Measurements from ENCODE around the gene NUDT16L1. TPM values are rescaled to one million over a fixed set of nuclear protein-coding genes. Genes with fewer than 3 reads are reported as not detected.

NUDT16L1 gene
- total RNA-seq, 1 donor from 2014 or later, result 51.7 TPM

GRCh38 chr16:4689864-4690704 lies 3.3 kb upstream of the NUDT16L1 start:
- intact Hi-C loops (cut with micrococcal nuclease), result no loop called here
- DNase-seq (no peak), ATAC-seq (no peak)

- no peak for DNase-seq
- ATAC-seq, result no peak
- intact Hi-C loops (cut with micrococcal nuclease), result no loop called here
Measured at GRCh38 chr16:4690946-4691665, 2.3 kb upstream of the NUDT16L1 start.

GRCh38 chr16:4691666-4692412 lies 1.5 kb upstream of the NUDT16L1 start:
- no peak for DNase-seq
- no peak for ATAC-seq
- intact Hi-C loops (cut with micrococcal nuclease), result no loop called here

- peak; percentile 2 for ATAC-seq
- intact Hi-C loops (cut with micrococcal nuclease), result no loop called here
- DNase-seq, result no peak
Measured at GRCh38 chr16:4692460-4693295, 684 bp upstream of the NUDT16L1 start.

- peak; percentile 75 for DNase-seq
- intact Hi-C loops (cut with micrococcal nuclease), result no loop called here
- ATAC-seq, result peak; percentile 34
Measured at GRCh38 chr16:4693956-4694641, 737 bp downstream of the NUDT16L1 start.

- DNase-seq, result peak; percentile 75
- intact Hi-C loops (cut with micrococcal nuclease), result no loop called here
- peak; percentile 3 for ATAC-seq
Measured at GRCh38 chr16:4694642-4695451, 1.5 kb downstream of the NUDT16L1 start.

- DNase-seq (no peak), ATAC-seq (no peak)
- intact Hi-C loops (cut with micrococcal nuclease), result no loop called here
Measured at GRCh38 chr16:4695473-4696171, 2.3 kb downstream of the NUDT16L1 start.

- intact Hi-C loops (cut with micrococcal nuclease), result no loop called here
Measured at GRCh38 chr16:4696172-4696904, 3.0 kb downstream of the NUDT16L1 start.

GRCh38 chr16:4696905-4697847 lies 3.8 kb downstream of the NUDT16L1 start:
- intact Hi-C loops (cut with micrococcal nuclease), result no loop called here
- DNase-seq (no peak), ATAC-seq (no peak)

More at GRCh38 chr16:4696172-4696904, 3.0 kb downstream of the NUDT16L1 start:
- ATAC-seq (peak; percentile 30), DNase-seq (peak; percentile 80)

GRCh38 chr16:4697848-4698291 lies 4.5 kb downstream of the NUDT16L1 start:
- DNase-seq (no peak), ATAC-seq (no peak)
- intact Hi-C loops (cut with micrococcal nuclease), result no loop called here

- ATAC-seq (no peak), DNase-seq (no peak)
- intact Hi-C loops (cut with micrococcal nuclease), result no loop called here
Measured at GRCh38 chr16:4698321-4699045, 5.1 kb downstream of the NUDT16L1 start.

- DNase-seq (no peak), ATAC-seq (no peak)
- intact Hi-C loops (cut with micrococcal nuclease), result no loop called here
Measured at GRCh38 chr16:4699046-4699556, 5.7 kb downstream of the NUDT16L1 start.

GRCh38 chr16:4700380-4700996 lies 7.1 kb downstream of the NUDT16L1 start:
- no peak for DNase-seq
- intact Hi-C loops (cut with micrococcal nuclease), result no loop called here
- ATAC-seq, result no peak
